Hepatocyte (in vitro differentiated cells): Measurements from ENCODE around the gene EFCAB10. TPM values are rescaled to one million over a fixed set of nuclear protein-coding genes. Genes with fewer than 3 reads are reported as not detected.

ENCODE experiments used
- DNase-seq: peaks from one replicate; pipeline ENCODE4 v3.0.0-alpha.2; 2016; ENCODE audit warnings: low spot score
- H2AFZ ChIP-seq: fragments of 200-600 bp; sonication (generic); 2 replicates; pipeline ENCODE4 v1.6.0; 2016; ENCODE audit warnings: antibody characterized with exemption, mild to moderate bottlenecking
- H3K27ac ChIP-seq: fragments of 200-600 bp; sonication (generic); 2 replicates; pipeline ENCODE4 v1.5.1; 2016; ENCODE audit warnings: mild to moderate bottlenecking
- H3K27me3 ChIP-seq: fragments of 200-600 bp; sonication (generic); 2 replicates; pipeline ENCODE4 v1.6.1; 2016
- H3K36me3 ChIP-seq: fragments of 200-600 bp; sonication (generic); replicated peaks from 2 replicates; pipeline ENCODE4 v1.5.1; 2016; ENCODE audit warnings: low read depth; ENCODE audit not compliant: insufficient read depth
- H3K4me1 ChIP-seq: fragments of 200-600 bp; sonication (generic); 2 replicates; pipeline ENCODE4 v1.5.1; 2016; ENCODE audit warnings: mild to moderate bottlenecking, moderate library complexity; ENCODE audit not compliant: insufficient read depth
- H3K4me2 ChIP-seq: fragments of 200-600 bp; sonication (generic); 2 replicates; pipeline ENCODE4 v1.6.0; 2016
- H3K4me3 ChIP-seq: fragments of 200-600 bp; sonication (generic); 2 replicates; pipeline ENCODE4 v1.5.1; 2016; ENCODE audit warnings: mild to moderate bottlenecking
- H3K79me2 ChIP-seq: fragments of 200-600 bp; sonication (generic); 2 replicates; pipeline ENCODE4 v1.6.0; 2017; ENCODE audit warnings: mild to moderate bottlenecking
- H3K9me2 ChIP-seq: fragments of 200-600 bp; sonication (generic); replicated peaks from 2 replicates; pipeline ENCODE4 v1.6.0; 2017; ENCODE audit warnings: mild to moderate bottlenecking; ENCODE audit not compliant: insufficient read depth
- H3K9me3 ChIP-seq: fragments of 200-600 bp; sonication (generic); 2 replicates; pipeline ENCODE4 v1.5.1; 2016; ENCODE audit warnings: low read depth, mild to moderate bottlenecking
- H4K20me1 ChIP-seq: fragments of 200-600 bp; sonication (generic); 2 replicates; pipeline ENCODE4 v1.6.0; 2016; ENCODE audit warnings: mild to moderate bottlenecking; ENCODE audit not compliant: insufficient read depth, poor library complexity, severe bottlenecking
- CTCF ChIP-seq: fragments of 200-600 bp; sonication (generic); IDR thresholded peaks from 2 replicates; pipeline ENCODE4 v1.5.1; 2016; ENCODE audit warnings: antibody characterized with exemption, mild to moderate bottlenecking; ENCODE audit not compliant: poor library complexity
- EZH2 ChIP-seq: fragments of 200-600 bp; sonication (generic); IDR thresholded peaks from 2 replicates; pipeline ENCODE4 v1.6.1; 2016; ENCODE audit warnings: antibody characterized with exemption, mild to moderate bottlenecking, borderline replicate concordance
- EZH2phosphoT487 ChIP-seq: fragments of 200-600 bp; sonication (generic); IDR thresholded peaks from one replicate; pipeline ENCODE4 v1.6.1; 2018; ENCODE audit warnings: antibody characterized with exemption, mild to moderate bottlenecking, low read depth, moderate library complexity; ENCODE audit not compliant: unreplicated experiment, severe bottlenecking
- WGBS: methylation state at CpG from one replicate; pipeline ENCODE4 v1.1.6; 2016; ENCODE audit warnings: low lambda C conversion rate; ENCODE audit errors: missing lambda C conversion rate; 5-methylcytosine and 5-hydroxymethylcytosine counted together
- polyA plus RNA-seq: library from polyadenylated mRNA; unstranded; fragments of >200 nt; fragmentation: Nextera tagmentation; extraction: Ambion mirVana; gene quantifications from 2 replicates; pipeline ENCODE4 v1.2.1, GENCODE V29; 2016
- total RNA-seq: library from RNA; depleted of rRNA; stranded (reverse); fragments of >200 nt; gene quantifications from 2 replicates; pipeline ENCODE4 v1.2.3, GENCODE V29; 2014

Gene EFCAB10, protein sequence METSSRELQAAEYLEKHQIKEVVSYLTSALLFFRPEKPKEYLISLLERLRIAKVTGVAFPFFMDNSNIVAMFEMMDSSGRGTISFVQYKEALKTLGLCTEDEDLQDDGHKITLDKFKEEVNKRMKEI
- total RNA-seq (0.12 TPM in 1 of 2 replicates, not detected in the other), polyA plus RNA-seq (0.22 and 0.24 TPM in 2 replicates)

- DNase-seq, result peak; percentile 92
- H3K4me1 ChIP-seq, result no peaks in the 10 kb centered on the region
- TF ChIP-seq CTCF (no peak), EZH2phosphoT487 (no peak)
- H3K4me2 ChIP-seq, result peak within 1 kb of the TSS; percentile 76
- H4K20me1 ChIP-seq, result no peaks in the 10 kb centered on the region
- peak within 1 kb of the TSS; percentile 1 for H3K4me3 ChIP-seq
- peak within 1 kb of the TSS; percentile 29 for H2AFZ ChIP-seq
- no peaks in the 10 kb centered on the region for H3K27me3 ChIP-seq
- no peaks in the 10 kb centered on the region for H3K79me2 ChIP-seq
- H3K9me2 ChIP-seq, result no peaks in the 10 kb centered on the region
- H3K27ac ChIP-seq, result no peak within 1 kb of the TSS
- H3K36me3 ChIP-seq, result no peaks in the 10 kb centered on the region
- H3K9me3 ChIP-seq, result no peaks in the 10 kb centered on the region
- WGBS, result 9% methylated on average over 36 of the region's 36 CpGs
Observed at GRCh38 chr7:105581066-105581811, at the start of gene EFCAB10. EFCAB10 (minus strand) TSS chr7:105581493; CDS start chr7:105581463, 30 bp downstream.

DNA sequence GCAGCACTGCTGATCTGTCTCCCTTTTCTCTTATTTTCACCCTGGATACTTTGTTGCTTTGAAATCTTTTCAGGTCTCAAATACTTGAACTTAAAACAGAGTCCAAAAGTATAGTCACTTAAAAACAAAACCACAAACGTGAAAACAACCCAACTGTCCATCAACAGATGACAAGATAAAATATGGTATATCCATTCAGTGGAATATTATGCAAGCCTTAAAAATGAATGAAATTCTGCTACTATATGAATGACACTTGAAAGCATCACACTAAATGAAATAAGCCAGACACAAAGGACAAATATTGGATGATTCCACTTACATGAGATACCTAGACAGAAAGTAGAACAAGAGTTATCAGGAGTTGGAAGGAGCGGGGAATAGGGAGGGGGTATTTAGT is 44.7 kb upstream of the EFCAB10 start:
- Histone ChIP-seq H2AFZ (no peak overlapping the region), H3K27me3 (no peaks in the 10 kb centered on the region), H3K4me1 (no peaks in the 10 kb centered on the region), H3K9me2 (no peaks in the 10 kb centered on the region), H3K36me3 (no peaks in the 10 kb centered on the region), H3K4me3 (no peak overlapping the region), H3K4me2 (no peak overlapping the region), H3K27ac (no peak overlapping the region), H3K79me2 (no peaks in the 10 kb centered on the region), H4K20me1 (no peaks in the 10 kb centered on the region), H3K9me3 (no peaks in the 10 kb centered on the region)
- DNase-seq, result no peak
- 87% methylated on average over 2 of the region's 2 CpGs for WGBS
- TF ChIP-seq EZH2phosphoT487 (no peak), EZH2 (no peak), CTCF (no peak)

DNA sequence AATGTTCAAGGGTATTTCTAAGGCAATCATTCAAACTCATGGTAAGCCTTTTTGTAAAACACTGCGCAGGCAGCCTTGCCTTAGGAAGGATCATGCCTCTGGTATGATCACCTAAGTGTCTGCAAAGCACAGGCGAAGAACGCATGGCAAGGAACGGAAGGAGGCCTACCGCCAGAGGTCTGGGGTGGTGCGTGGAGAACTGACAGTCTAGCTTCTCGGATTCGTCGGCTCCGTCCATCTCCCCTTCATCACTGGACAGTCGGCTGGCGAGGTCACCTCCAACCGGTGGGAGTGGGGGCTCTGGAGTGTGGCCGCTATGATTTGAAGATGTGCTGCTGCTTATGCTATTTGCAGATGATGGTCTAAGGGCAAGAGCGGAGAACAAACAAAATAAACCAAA is 42.6 kb upstream of the EFCAB10 start:
- TF ChIP-seq EZH2 (no peak), CTCF (no peak), EZH2phosphoT487 (no peak)
- Histone ChIP-seq H3K27me3 (no peaks in the 10 kb centered on the region), H3K79me2 (no peaks in the 10 kb centered on the region), H4K20me1 (no peaks in the 10 kb centered on the region), H3K9me2 (no peaks in the 10 kb centered on the region), H3K4me3 (no peak overlapping the region), H3K27ac (no peak overlapping the region), H2AFZ (no peak overlapping the region), H3K9me3 (no peaks in the 10 kb centered on the region), H3K4me2 (no peak overlapping the region), H3K36me3 (no peaks in the 10 kb centered on the region), H3K4me1 (no peaks in the 10 kb centered on the region)
- 97% methylated on average over 15 of the region's 15 CpGs for WGBS
- DNase-seq, result no peak
